Kidney (tissue), 14 donors: ENCODE results near the gene HDGF. TPM values are rescaled to one million over a fixed set of nuclear protein-coding genes. Genes with fewer than 3 reads are reported as not detected.

ENCODE experiments used
- DNase-seq, 5 donors: peaks; one replicate each; pipeline ENCODE4 v3.0.0-alpha.2; 2013 to 2020
- FAIRE-seq: peaks from 2 replicates; lab custom pipeline; 2012; peaks lifted over from hg19 to GRCh38; lab: Jason Lieb, UNC
- H3K27ac ChIP-seq, 2 donors: one replicate each; pipeline ENCODE4 v1.7.0; 2013; ENCODE audit warnings: low read depth in 2 of 2, low read length in 2 of 2, inconsistent platforms in 1 of 2
- H3K27me3 ChIP-seq: one replicate; pipeline ENCODE4 v1.7.1; 2013; ENCODE audit warnings: low read length, inconsistent platforms; ENCODE audit not compliant: control insufficient read depth, insufficient read depth
- H3K36me3 ChIP-seq, 3 donors: one replicate each; pipeline versions ENCODE4 v1.7.0 to v1.7.1; 2013; ENCODE audit warnings: low read length in 3 of 3, control low read depth in 1 of 3, inconsistent platforms in 1 of 3; ENCODE audit not compliant: insufficient read depth in 3 of 3, control insufficient read depth in 2 of 3
- H3K4me1 ChIP-seq, 3 donors: one replicate each; pipeline versions ENCODE4 v1.7.0 to v1.7.1; 2013; ENCODE audit warnings: low read length in 3 of 3, inconsistent platforms in 1 of 3, low read depth in 1 of 3; ENCODE audit not compliant: control insufficient read depth in 2 of 3, insufficient read depth in 2 of 3
- H3K4me3 ChIP-seq, 3 donors: one replicate each; pipeline versions ENCODE4 v1.7.0 to v1.8.1; 2013; ENCODE audit warnings: low read length in 3 of 3, control low read depth in 1 of 3, inconsistent platforms in 1 of 3
- H3K9ac ChIP-seq, 3 donors: one replicate each; pipeline versions ENCODE4 v1.7.0 to v1.7.1; 2013; ENCODE audit warnings: low read length in 3 of 3, control low read depth in 1 of 3, inconsistent platforms in 1 of 3
- H3K9me3 ChIP-seq, 3 donors: one replicate each; pipeline versions ENCODE4 v1.7.0 to v1.7.1; 2013; ENCODE audit warnings: low read length in 3 of 3, control low read depth in 1 of 3, inconsistent platforms in 1 of 3; ENCODE audit not compliant: control insufficient read depth in 2 of 3, insufficient read depth in 1 of 3
- intact Hi-C: fragments of 100-400 bp; cut with DNase I; formaldehyde crosslinking; loops from one replicate; pipeline ENCODE4 v1.11.1; 2022
- polyA plus RNA-seq: library from polyadenylated mRNA; stranded (reverse); fragments of 350-450 nt; fragmentation: Illumina TruSeq; extraction: RNeasy Lipid Tissue Mini Kit (QIAGEN cat#74804); gene quantifications from one replicate; pipeline ENCODE4 v1.2.3, GENCODE V29; 2014; ENCODE audit warnings: low read depth, low replicate concordance; ENCODE audit not compliant: insufficient read depth
- total RNA-seq: library from RNA; stranded (reverse); fragmentation: NEBNext Ultra II Directional; extraction: Animal tissue kit (Norgen Biotek cat#: 25700); gene quantifications from one replicate; pipeline ENCODE4 v1.2.1, GENCODE V29; 2021
- TF ChIP-seq, protein P1 (sequence below): IDR thresholded peaks from 3 replicates; pipeline ENCODE4 v1.5.1; 2012; ENCODE audit warnings: mild to moderate bottlenecking, moderate library complexity, borderline replicate concordance; ENCODE audit not compliant: insufficient read depth; ENCODE audit errors: extremely low read depth
- donor health status: control.
- donor health status: control.
- donor health status: control.
- donor health status: control.
- donor health status: control.
- donor health status: DM: yes; HTN: yes; CAD: no.
- donor health status: Normal renal cell carcinoma (clear cell type).

The HDGF gene
- total and polyA plus RNA-seq, 2 donors from 2014 or later: 198 to 206 TPM

DNA sequence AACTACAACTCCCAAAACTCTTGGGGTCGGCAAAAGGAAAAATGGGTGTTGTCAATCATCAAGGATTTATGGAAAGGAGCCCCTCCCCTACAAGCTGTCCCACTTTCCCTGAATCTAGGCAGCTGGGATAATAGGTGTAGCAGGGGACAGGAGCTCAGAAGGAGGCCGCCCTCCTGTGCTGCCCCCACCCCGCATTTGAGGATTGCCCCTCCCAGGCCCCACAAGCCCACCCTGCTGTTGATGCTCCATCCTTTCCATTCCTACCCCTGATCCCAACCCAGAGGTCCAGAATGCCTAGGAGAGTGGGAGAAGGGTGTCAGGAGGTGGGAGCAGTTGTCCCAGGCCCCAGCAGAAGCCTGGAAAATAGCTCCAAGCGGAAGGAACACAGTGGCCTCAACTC is 8.7 kb downstream of the HDGF start:
- H3K4me1 ChIP-seq: peaks cover 0 to 25% (median 23%) of the 10 kb centered on the region in 3 donors
- H3K27ac ChIP-seq: no peak overlapping the region
- intact Hi-C loops: no loop called here

DNA sequence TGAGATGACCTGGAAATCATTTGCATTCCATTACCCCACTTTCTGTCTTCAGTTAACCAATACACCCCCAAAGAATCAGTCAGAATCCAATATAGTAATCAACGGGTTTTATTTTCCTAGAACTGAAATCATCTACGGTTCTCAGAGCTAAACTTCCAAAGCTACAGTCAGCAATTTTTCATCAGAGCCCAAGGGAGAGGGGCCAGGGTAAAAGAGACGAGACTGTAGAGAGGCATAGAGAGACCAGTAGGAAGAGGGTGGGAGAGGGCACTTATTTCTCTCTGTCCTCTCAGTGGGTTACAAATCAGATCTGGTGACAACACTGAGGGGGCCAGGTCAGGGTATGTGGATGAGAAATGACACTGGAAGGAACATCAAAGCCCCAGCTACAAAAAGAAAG is 9.5 kb downstream of the HDGF start:
- Histone ChIP-seq H3K9me3 (no peaks in the 10 kb centered on the region), H3K27me3 (no peaks in the 10 kb centered on the region), H3K36me3 (peaks cover 0 to 21% (median 7%) of the 10 kb centered on the region in 3 donors), H3K4me1 (peaks cover 0 to 20% (median 17%) of the 10 kb centered on the region in 3 donors), H3K9ac (no peak overlapping the region), H3K4me3 (no peak overlapping the region), H3K27ac (peak overlapping the region in 1 of 2 donors; percentile 90)
- no peak for FAIRE-seq
- DNase-seq: no peak
- intact Hi-C loops: no loop called here
- TF ChIP-seq, protein P1, sequence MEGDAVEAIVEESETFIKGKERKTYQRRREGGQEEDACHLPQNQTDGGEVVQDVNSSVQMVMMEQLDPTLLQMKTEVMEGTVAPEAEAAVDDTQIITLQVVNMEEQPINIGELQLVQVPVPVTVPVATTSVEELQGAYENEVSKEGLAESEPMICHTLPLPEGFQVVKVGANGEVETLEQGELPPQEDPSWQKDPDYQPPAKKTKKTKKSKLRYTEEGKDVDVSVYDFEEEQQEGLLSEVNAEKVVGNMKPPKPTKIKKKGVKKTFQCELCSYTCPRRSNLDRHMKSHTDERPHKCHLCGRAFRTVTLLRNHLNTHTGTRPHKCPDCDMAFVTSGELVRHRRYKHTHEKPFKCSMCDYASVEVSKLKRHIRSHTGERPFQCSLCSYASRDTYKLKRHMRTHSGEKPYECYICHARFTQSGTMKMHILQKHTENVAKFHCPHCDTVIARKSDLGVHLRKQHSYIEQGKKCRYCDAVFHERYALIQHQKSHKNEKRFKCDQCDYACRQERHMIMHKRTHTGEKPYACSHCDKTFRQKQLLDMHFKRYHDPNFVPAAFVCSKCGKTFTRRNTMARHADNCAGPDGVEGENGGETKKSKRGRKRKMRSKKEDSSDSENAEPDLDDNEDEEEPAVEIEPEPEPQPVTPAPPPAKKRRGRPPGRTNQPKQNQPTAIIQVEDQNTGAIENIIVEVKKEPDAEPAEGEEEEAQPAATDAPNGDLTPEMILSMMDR: no peak

More for the DNA sequence above, 8.7 kb downstream of the HDGF start:
- H3K36me3 ChIP-seq: peaks cover 0 to 21% (median 6%) of the 10 kb centered on the region in 3 donors
- no peaks in the 10 kb centered on the region for H3K9me3 ChIP-seq
- FAIRE-seq: no peak
- H3K9ac ChIP-seq: no peak overlapping the region
- no peak overlapping the region for H3K4me3 ChIP-seq
- no peaks in the 10 kb centered on the region for H3K27me3 ChIP-seq
- no peak for DNase-seq
- TF ChIP-seq, protein P1: no peak

DNA sequence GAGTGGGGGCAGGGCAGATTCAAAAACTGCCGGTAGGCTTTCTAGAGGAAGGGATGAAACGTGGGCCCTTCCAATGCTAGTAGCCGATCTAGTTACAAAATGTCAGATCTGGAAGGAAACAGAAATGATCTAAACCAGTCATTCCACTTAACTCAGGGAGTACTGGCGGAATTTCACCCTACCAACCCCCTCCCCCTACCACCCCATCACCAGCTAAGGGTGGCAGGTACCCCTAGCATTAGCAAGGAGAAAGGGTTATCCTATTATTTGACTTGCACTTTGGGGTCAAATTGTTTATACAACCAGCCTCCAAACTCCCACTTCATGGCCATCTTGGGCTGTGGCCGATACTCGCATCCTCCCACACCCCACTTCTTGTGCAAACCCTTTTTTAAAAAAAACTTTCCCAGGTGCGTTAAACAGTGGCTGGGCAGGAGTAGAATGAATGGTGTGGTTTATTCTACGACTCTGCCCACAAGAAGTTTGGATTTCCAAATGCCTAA is 9.9 kb downstream of the HDGF start:
- Histone ChIP-seq H3K27ac (peak overlapping the region; percentile 76 to 90), H3K9me3 (no peaks in the 10 kb centered on the region), H3K4me3 (peak overlapping the region; percentile 0 to 96 (median 26)), H3K9ac (peak overlapping the region in 2 of 3 donors; percentile 19 to 66), H3K4me1 (peaks cover 0 to 20% (median 17%) of the 10 kb centered on the region in 3 donors), H3K36me3 (peaks cover 0 to 21% (median 9%) of the 10 kb centered on the region in 3 donors), H3K27me3 (no peaks in the 10 kb centered on the region)
- DNase-seq: no peak
- TF ChIP-seq, protein P1: no peak
- FAIRE-seq: no peak
- intact Hi-C loops: no loop called here
